Parathyroid adenoma (tissue), 2 donors: ENCODE data around the gene MARCKS.
A peak's percentile ranks its signal among the peaks of the same experiment; 100 is the strongest.

ENCODE experiments used
- H2AFZ ChIP-seq: fragments of 300-600 bp; sonication (generic); one replicate; pipeline ENCODE4 v1.7.0; 2017; ENCODE audit warnings: antibody characterized with exemption, mild to moderate bottlenecking
- H3K27ac ChIP-seq: fragments of 300-600 bp; sonication (generic); one replicate; pipeline ENCODE4 v1.7.0; 2017
- H3K27me3 ChIP-seq: fragments of 300-600 bp; sonication (generic); one replicate; pipeline ENCODE4 v1.7.0; 2017; ENCODE audit warnings: low read length; ENCODE audit not compliant: control insufficient read depth, insufficient read depth
- H3K36me3 ChIP-seq: fragments of 300-600 bp; sonication (generic); one replicate; pipeline ENCODE4 v1.7.0; 2017; ENCODE audit warnings: low read length; ENCODE audit not compliant: control insufficient read depth, insufficient read depth
- H3K4me1 ChIP-seq: fragments of 300-600 bp; sonication (generic); one replicate; pipeline ENCODE4 v1.7.0; 2017; ENCODE audit warnings: control low read depth
- H3K4me2 ChIP-seq: fragments of 300-600 bp; sonication (generic); one replicate; pipeline ENCODE4 v1.7.0; 2017; ENCODE audit warnings: low read length
- H3K4me3 ChIP-seq: fragments of 300-600 bp; sonication (generic); one replicate; pipeline ENCODE4 v1.7.0; 2017; ENCODE audit warnings: low read depth, low read length
- H3K79me2 ChIP-seq: fragments of 300-600 bp; sonication (generic); one replicate; pipeline ENCODE4 v1.7.0; 2017; ENCODE audit warnings: control low read depth
- H3K9ac ChIP-seq: fragments of 300-600 bp; sonication (generic); one replicate; pipeline ENCODE4 v1.7.0; 2017; ENCODE audit warnings: mild to moderate bottlenecking
- H3K9me3 ChIP-seq: fragments of 300-600 bp; sonication (generic); one replicate; pipeline ENCODE4 v1.7.0; 2017; ENCODE audit warnings: low read length; ENCODE audit not compliant: control insufficient read depth
- CTCF ChIP-seq: fragments of 300-600 bp; sonication (generic); IDR thresholded peaks from one replicate; pipeline ENCODE4 v1.7.0; 2017; ENCODE audit warnings: antibody characterized with exemption, mild to moderate bottlenecking
- donor health status: primary hyperparathyroidism.

The MARCKS gene

GRCh38 chr6:113846577-113846976 lies 10.6 kb upstream of the MARCKS start:
- no peak overlapping the region for H3K4me3 ChIP-seq
- no peaks in the 10 kb centered on the region for H3K4me1 ChIP-seq
- H3K4me2 ChIP-seq, result no peak overlapping the region
- no peaks in the 10 kb centered on the region for H3K27me3 ChIP-seq
- no peaks in the 10 kb centered on the region for H3K79me2 ChIP-seq
- H3K9me3 ChIP-seq, result no peaks in the 10 kb centered on the region
- H3K27ac ChIP-seq, result no peak overlapping the region
- no peak for TF ChIP-seq CTCF
- no peak overlapping the region for H2AFZ ChIP-seq
- H3K36me3 ChIP-seq, result no peaks in the 10 kb centered on the region
- no peak overlapping the region for H3K9ac ChIP-seq

GRCh38 chr6:113847447-113847846 lies 9.7 kb upstream of the MARCKS start:
- Histone ChIP-seq H3K4me3 (no peak overlapping the region), H3K9ac (no peak overlapping the region), H3K79me2 (no peaks in the 10 kb centered on the region), H3K27me3 (no peaks in the 10 kb centered on the region), H3K27ac (no peak overlapping the region), H3K4me2 (no peak overlapping the region), H3K9me3 (no peaks in the 10 kb centered on the region), H3K4me1 (no peaks in the 10 kb centered on the region), H3K36me3 (no peaks in the 10 kb centered on the region), H2AFZ (no peak overlapping the region)
- no peak for TF ChIP-seq CTCF

- Histone ChIP-seq H3K4me1 (no peaks in the 10 kb centered on the region), H3K4me3 (no peak overlapping the region), H3K36me3 (no peaks in the 10 kb centered on the region), H3K27ac (no peak overlapping the region), H3K9me3 (no peaks in the 10 kb centered on the region), H2AFZ (no peak overlapping the region), H3K27me3 (no peaks in the 10 kb centered on the region), H3K79me2 (no peaks in the 10 kb centered on the region), H3K4me2 (no peak overlapping the region), H3K9ac (no peak overlapping the region)
- TF ChIP-seq CTCF, result no peak
These were observed 8.9 kb upstream of the MARCKS start for GRCh38 chr6:113848280-113848679.

GRCh38 chr6:113848811-113849210 lies 8.3 kb upstream of the MARCKS start:
- H3K9me3 ChIP-seq, result no peaks in the 10 kb centered on the region
- H3K4me3 ChIP-seq, result no peak overlapping the region
- no peaks in the 10 kb centered on the region for H3K4me1 ChIP-seq
- H3K4me2 ChIP-seq, result no peak overlapping the region
- H3K9ac ChIP-seq, result no peak overlapping the region
- no peak for TF ChIP-seq CTCF
- no peaks in the 10 kb centered on the region for H3K36me3 ChIP-seq
- H3K27me3 ChIP-seq, result no peaks in the 10 kb centered on the region
- H3K27ac ChIP-seq, result no peak overlapping the region
- H2AFZ ChIP-seq, result no peak overlapping the region
- no peaks in the 10 kb centered on the region for H3K79me2 ChIP-seq

- Histone ChIP-seq H3K9me3 (no peaks in the 10 kb centered on the region), H3K4me2 (no peak overlapping the region), H3K4me1 (peaks cover 8% of the 10 kb centered on the region), H3K36me3 (no peaks in the 10 kb centered on the region), H2AFZ (peak overlapping the region; percentile 5), H3K9ac (no peak overlapping the region), H3K27me3 (no peaks in the 10 kb centered on the region), H3K27ac (no peak overlapping the region), H3K4me3 (no peak overlapping the region), H3K79me2 (no peaks in the 10 kb centered on the region)
- no peak for TF ChIP-seq CTCF
These were observed 3.9 kb upstream of the MARCKS start for GRCh38 chr6:113853252-113853651.
